Stimulated activated CD4-positive, alpha-beta T cell treated with anti-CD3 and anti-CD28 coated beads, Interleukin-1b, Interleukin-23, amount 100 ng/mL, for 4 hours (primary cell): ENCODE data around the gene CHST3.

ENCODE experiments used
- DNase-seq, 2 donors: peaks; one replicate each; pipeline ENCODE4 v3.0.0-alpha.2; 2020; ENCODE audit warnings: low read depth in 2 of 2

CHST3 gene

GRCh38 chr10:72056932-72057751 lies 92.9 kb downstream of the CHST3 start:
- no peak for DNase-seq

- DNase-seq: no peak
Measured at GRCh38 chr10:72058347-72058898, 94.2 kb downstream of the CHST3 start.

- DNase-seq: peak in 1 of 2 donors; percentile 49
Measured at GRCh38 chr10:72058989-72059842, 95.0 kb downstream of the CHST3 start.

GRCh38 chr10:72059843-72060822 lies 95.9 kb downstream of the CHST3 start:
- no peak for DNase-seq

- DNase-seq: no peak
Measured at GRCh38 chr10:72061491-72061890, 97.3 kb downstream of the CHST3 start.

- DNase-seq: no peak
Measured at GRCh38 chr10:72061930-72062329, 97.7 kb downstream of the CHST3 start.

- no peak for DNase-seq
Measured at GRCh38 chr10:72062382-72062781, 98.2 kb downstream of the CHST3 start.
